Sigmoid colon (tissue), 3 donors: ENCODE data around the gene ALG2.

Experiments
- POLR2A ChIP-seq, 2 donors: fragments of 450-650 bp; IDR thresholded peaks; one replicate each; pipeline ENCODE4 v1.6.1; 2016; ENCODE audit warnings: antibody characterized with exemption in 2 of 2, mild to moderate bottlenecking in 2 of 2, moderate library complexity in 2 of 2
- TF ChIP-seq, protein P1 (sequence below), 4 experiments: fragments of 450-650 bp in 3 of 4; fragments of 200-600 bp in 1 of 4; IDR thresholded peaks; one replicate each; pipeline ENCODE4 v1.5.1; 2016 to 2019; ENCODE audit warnings: antibody characterized with exemption in 4 of 4, mild to moderate bottlenecking in 3 of 4, moderate library complexity in 2 of 4

DNA sequence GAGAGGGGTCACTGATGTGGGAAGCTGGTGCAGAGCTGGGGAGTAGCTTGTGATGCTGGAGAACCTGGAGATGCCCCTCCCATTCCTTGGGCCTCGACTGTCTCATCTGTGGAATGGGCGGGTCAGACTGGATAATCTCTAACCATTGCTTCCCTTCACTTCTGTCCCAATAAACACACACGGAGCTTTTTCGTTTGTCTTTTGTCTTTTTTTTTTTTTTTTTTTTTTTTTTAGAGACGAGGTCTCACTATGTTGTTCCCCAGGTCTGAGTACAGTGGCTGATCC is 36.5 kb downstream of the ALG2 start:
- TF ChIP-seq, protein P1, sequence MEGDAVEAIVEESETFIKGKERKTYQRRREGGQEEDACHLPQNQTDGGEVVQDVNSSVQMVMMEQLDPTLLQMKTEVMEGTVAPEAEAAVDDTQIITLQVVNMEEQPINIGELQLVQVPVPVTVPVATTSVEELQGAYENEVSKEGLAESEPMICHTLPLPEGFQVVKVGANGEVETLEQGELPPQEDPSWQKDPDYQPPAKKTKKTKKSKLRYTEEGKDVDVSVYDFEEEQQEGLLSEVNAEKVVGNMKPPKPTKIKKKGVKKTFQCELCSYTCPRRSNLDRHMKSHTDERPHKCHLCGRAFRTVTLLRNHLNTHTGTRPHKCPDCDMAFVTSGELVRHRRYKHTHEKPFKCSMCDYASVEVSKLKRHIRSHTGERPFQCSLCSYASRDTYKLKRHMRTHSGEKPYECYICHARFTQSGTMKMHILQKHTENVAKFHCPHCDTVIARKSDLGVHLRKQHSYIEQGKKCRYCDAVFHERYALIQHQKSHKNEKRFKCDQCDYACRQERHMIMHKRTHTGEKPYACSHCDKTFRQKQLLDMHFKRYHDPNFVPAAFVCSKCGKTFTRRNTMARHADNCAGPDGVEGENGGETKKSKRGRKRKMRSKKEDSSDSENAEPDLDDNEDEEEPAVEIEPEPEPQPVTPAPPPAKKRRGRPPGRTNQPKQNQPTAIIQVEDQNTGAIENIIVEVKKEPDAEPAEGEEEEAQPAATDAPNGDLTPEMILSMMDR (IDR thresholded peaks at IDR 0.05): no peak
- no peak for TF ChIP-seq POLR2A (IDR thresholded peaks at IDR 0.05)
